ENCODE data around the gene FAM78B.

The FAM78B gene

GRCh38 chr1:166066107-166066506 is 100.7 kb downstream of the FAM78B start:
- TF ChIP-seq, protein P1, sequence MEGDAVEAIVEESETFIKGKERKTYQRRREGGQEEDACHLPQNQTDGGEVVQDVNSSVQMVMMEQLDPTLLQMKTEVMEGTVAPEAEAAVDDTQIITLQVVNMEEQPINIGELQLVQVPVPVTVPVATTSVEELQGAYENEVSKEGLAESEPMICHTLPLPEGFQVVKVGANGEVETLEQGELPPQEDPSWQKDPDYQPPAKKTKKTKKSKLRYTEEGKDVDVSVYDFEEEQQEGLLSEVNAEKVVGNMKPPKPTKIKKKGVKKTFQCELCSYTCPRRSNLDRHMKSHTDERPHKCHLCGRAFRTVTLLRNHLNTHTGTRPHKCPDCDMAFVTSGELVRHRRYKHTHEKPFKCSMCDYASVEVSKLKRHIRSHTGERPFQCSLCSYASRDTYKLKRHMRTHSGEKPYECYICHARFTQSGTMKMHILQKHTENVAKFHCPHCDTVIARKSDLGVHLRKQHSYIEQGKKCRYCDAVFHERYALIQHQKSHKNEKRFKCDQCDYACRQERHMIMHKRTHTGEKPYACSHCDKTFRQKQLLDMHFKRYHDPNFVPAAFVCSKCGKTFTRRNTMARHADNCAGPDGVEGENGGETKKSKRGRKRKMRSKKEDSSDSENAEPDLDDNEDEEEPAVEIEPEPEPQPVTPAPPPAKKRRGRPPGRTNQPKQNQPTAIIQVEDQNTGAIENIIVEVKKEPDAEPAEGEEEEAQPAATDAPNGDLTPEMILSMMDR (IDR thresholded peaks at IDR 0.05; ENCODE audit: insufficient read depth, low read depth, low read length, missing control alignments): no peak
- H3K4me3 ChIP-seq (ENCODE audit: low read depth, low read length): no peak overlapping the region
- DNase-seq (ENCODE audit: low read depth): no peak

DNA sequence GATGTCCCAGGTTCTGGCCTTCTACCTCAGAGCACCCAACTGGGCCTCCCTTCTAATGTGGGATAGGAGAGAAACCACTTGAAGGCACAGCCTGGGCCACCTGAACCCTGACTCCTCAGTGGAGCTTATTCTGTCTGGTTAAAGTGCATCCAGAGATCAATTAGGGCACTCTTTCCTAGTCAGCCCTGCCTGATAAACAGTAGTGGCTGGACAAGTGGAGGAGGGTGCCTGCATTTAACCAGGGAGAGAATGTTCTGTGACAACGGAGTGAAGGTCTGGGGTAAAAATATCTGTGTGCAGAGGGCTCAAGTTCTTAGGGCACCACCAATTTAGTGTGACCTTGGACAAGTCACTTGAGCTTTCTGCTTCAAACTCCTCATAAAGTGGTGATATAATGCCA is 101.8 kb downstream of the FAM78B start:
- TF ChIP-seq, protein P1 (IDR thresholded peaks at IDR 0.05; ENCODE audit: insufficient read depth, low read depth, low read length, missing control alignments): no peak
- no peak overlapping the region for H3K4me3 ChIP-seq (ENCODE audit: low read depth, low read length)
- DNase-seq (ENCODE audit: low read depth): no peak

- no peak overlapping the region for H3K4me3 ChIP-seq (ENCODE audit: low read depth, low read length)
- TF ChIP-seq, protein P1 (IDR thresholded peaks at IDR 0.05; ENCODE audit: insufficient read depth, low read depth, low read length, missing control alignments): no peak
Observed at GRCh38 chr1:166064313-166064926, 102.4 kb downstream of the FAM78B start.

GRCh38 chr1:166063701-166064100 is 103.1 kb downstream of the FAM78B start:
- no peak for DNase-seq (ENCODE audit: low read depth)
- TF ChIP-seq, protein P1 (IDR thresholded peaks at IDR 0.05; ENCODE audit: insufficient read depth, low read depth, low read length, missing control alignments): no peak

More at GRCh38 chr1:166064313-166064926, 102.4 kb downstream of the FAM78B start:
- no peak for DNase-seq (ENCODE audit: low read depth)

GRCh38 chr1:166062421-166063070 is 104.3 kb downstream of the FAM78B start:
- H3K4me3 ChIP-seq (ENCODE audit: low read depth, low read length): no peak overlapping the region
- TF ChIP-seq, protein P1 (IDR thresholded peaks at IDR 0.05; ENCODE audit: insufficient read depth, low read depth, low read length, missing control alignments): no peak
- DNase-seq (ENCODE audit: low read depth): no peak

More at GRCh38 chr1:166063701-166064100, 103.1 kb downstream of the FAM78B start:
- H3K4me3 ChIP-seq (ENCODE audit: low read depth, low read length): no peak overlapping the region

DNA sequence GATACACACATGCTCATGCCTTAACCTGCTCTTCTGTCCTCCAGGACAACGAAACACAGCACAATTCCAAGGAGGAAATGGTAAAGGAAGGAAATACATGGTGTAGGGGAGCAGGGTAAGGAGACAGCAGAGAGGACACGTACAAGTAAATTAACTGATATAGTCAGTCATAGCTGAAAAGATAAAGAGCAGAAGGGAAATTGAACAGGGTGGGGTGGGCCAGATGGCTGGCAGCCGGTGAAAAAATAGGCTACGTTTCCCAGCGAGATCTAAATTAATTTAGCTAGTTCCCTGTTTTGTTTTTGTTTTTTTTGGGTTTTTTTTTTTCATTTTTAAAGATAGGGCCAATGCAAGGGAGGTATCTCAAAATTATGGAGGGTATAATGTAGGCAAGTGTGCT is 109.2 kb downstream of the FAM78B start:
- H3K4me3 ChIP-seq (ENCODE audit: low read depth, low read length): no peak overlapping the region
- TF ChIP-seq, protein P1 (IDR thresholded peaks at IDR 0.05; ENCODE audit: insufficient read depth, low read depth, low read length, missing control alignments): no peak
- no peak for DNase-seq (ENCODE audit: low read depth)

All from GM12865 (cell line).